ENCODE results near the gene C1orf35. TPM values are rescaled to one million over a fixed set of nuclear protein-coding genes. Genes with fewer than 3 reads are reported as not detected.

Gene C1orf35
- total and polyA plus RNA-seq, 2 experiments from 2014 or later, result 14.0 to 67.6 TPM

DNA sequence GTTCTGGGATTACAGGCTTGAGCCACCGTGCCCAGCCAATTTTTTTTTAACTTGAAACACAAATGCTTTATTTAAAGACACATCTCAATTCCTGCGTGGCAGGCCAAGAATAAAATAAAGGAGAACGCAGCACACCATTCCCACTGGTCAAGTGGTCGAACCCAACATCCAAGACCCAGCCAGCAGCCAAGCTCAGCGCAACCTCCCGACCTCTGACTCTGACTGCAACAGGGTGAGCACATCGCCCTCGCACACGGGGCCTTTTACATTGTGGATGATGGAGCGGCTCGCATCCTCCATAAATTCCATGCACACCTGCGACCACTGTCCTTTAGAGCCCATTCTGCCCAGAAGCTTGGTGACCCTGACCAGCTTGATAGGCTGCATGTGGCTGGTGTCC is 31.5 kb upstream of the C1orf35 start:
- Histone ChIP-seq H4K20me1 (replicated peaks; ENCODE audit: insufficient read depth) (no peaks in the 10 kb centered on the region), H3K27me3 (ENCODE audit: insufficient read depth) (peaks cover 47% of the 10 kb centered on the region), H3K36me3 (ENCODE audit: insufficient read depth) (no peaks in the 10 kb centered on the region), H3F3A (replicated peaks; ENCODE audit: low read depth) (no peaks in the 10 kb centered on the region), H3K4me2 (no peak overlapping the region), H3K9me2 (ENCODE audit: insufficient read depth) (no peaks in the 10 kb centered on the region), H3K79me2 (replicated peaks; ENCODE audit: insufficient read depth) (no peaks in the 10 kb centered on the region), H3K4me3 (no peak overlapping the region), H2AFZ (no peak overlapping the region), H3K27ac (ENCODE audit: low read depth) (no peak overlapping the region), H3K4me1 (ENCODE audit: insufficient read depth) (no peaks in the 10 kb centered on the region)
- peaks cover 27% of the 10 kb centered on the region for H3K27me3 Mint-ChIP-seq (ENCODE audit: insufficient read depth, low read depth, poor library complexity)
- no peak for ATAC-seq
- H3K4me1 Mint-ChIP-seq, result no peaks in the 10 kb centered on the region
- H3K9me3 Mint-ChIP-seq, result no peaks in the 10 kb centered on the region
- H3K27ac Mint-ChIP-seq, result no peak overlapping the region
- TF ChIP-seq NANOG (IDR thresholded peaks at IDR 0.05; ENCODE audit: borderline replicate concordance) (no peak), EZH2 (IDR thresholded peaks at IDR 0.05; ENCODE audit: low read depth, unreplicated experiment) (no peak), CREB1 (CRISPR knock-in tag; IDR thresholded peaks at IDR 0.05; ENCODE audit: low read depth) (no peak)
- no peak for DNase-seq (ENCODE audit: low spot score)
- no peaks in the 10 kb centered on the region for H3K36me3 Mint-ChIP-seq (ENCODE audit: low read depth)
- H3K4me3 Mint-ChIP-seq, result no peak overlapping the region

DNA sequence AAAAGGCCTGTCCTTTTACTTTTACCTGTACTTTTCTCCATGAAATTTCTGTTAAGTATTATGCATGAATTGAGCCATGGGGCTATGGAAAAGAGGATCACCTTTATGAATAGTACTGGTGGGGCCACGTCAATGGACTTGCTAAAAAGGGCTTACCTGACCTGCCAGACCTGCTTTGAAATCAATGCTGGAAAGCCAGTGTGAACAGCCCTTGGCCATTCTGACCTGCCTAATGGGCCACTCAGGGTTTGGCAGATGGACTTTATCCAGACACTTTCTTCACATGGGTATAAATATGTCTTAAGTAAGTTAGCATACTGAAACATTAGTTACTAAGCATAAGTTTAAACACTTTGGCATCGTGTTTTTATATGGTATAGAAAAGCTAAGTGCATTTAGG is 28.6 kb upstream of the C1orf35 start:
- no peaks in the 10 kb centered on the region for H3K36me3 ChIP-seq (ENCODE audit: insufficient read depth)
- no peak overlapping the region for H2AFZ ChIP-seq
- no peak overlapping the region for H3K4me3 Mint-ChIP-seq
- H3K4me1 ChIP-seq (ENCODE audit: insufficient read depth), result no peaks in the 10 kb centered on the region
- no peak overlapping the region for H3K27ac Mint-ChIP-seq
- H3K4me2 ChIP-seq, result no peak overlapping the region
- peaks cover 42% of the 10 kb centered on the region for H3K27me3 ChIP-seq (ENCODE audit: insufficient read depth)
- H3K9me2 ChIP-seq (ENCODE audit: insufficient read depth), result no peaks in the 10 kb centered on the region; the same call in 1 of the 2 replicates
- H3K27me3 Mint-ChIP-seq (ENCODE audit: insufficient read depth, low read depth, poor library complexity), result peaks cover 30% of the 10 kb centered on the region
- H3K79me2 ChIP-seq (replicated peaks; ENCODE audit: insufficient read depth), result no peaks in the 10 kb centered on the region
- no peaks in the 10 kb centered on the region for H3F3A ChIP-seq (replicated peaks; ENCODE audit: low read depth)
- no peak overlapping the region for H3K4me3 ChIP-seq
- no peak for DNase-seq (ENCODE audit: low spot score)
- H3K27ac ChIP-seq (ENCODE audit: low read depth), result no peak overlapping the region
- H3K4me1 Mint-ChIP-seq, result no peaks in the 10 kb centered on the region; the same call in 2 of the 3 replicates
- no peak for ATAC-seq
- no peaks in the 10 kb centered on the region for H4K20me1 ChIP-seq (replicated peaks; ENCODE audit: insufficient read depth)
- no peaks in the 10 kb centered on the region for H3K9me3 Mint-ChIP-seq
- no peaks in the 10 kb centered on the region for H3K36me3 Mint-ChIP-seq (ENCODE audit: low read depth)
- TF ChIP-seq EZH2phosphoT487 (IDR thresholded peaks at IDR 0.05; ENCODE audit: unreplicated experiment) (no peak), STAT1 (IDR thresholded peaks at IDR 0.05; ENCODE audit: unreplicated experiment) (no peak), POLR2AphosphoS5 (IDR thresholded peaks at IDR 0.05; ENCODE audit: low read depth) (no peak), ZNF114 (CRISPR knock-in tag; IDR thresholded peaks at IDR 0.05) (no peak), ZNF331 (CRISPR knock-in tag; IDR thresholded peaks at IDR 0.05; ENCODE audit: low read depth) (no peak), NANOG (IDR thresholded peaks at IDR 0.05; ENCODE audit: borderline replicate concordance) (no peak), JUNB (IDR thresholded peaks at IDR 0.05; ENCODE audit: unreplicated experiment) (no peak), EZH2 (IDR thresholded peaks at IDR 0.05; ENCODE audit: low read depth, unreplicated experiment) (no peak)
- TF ChIP-seq, protein P1, sequence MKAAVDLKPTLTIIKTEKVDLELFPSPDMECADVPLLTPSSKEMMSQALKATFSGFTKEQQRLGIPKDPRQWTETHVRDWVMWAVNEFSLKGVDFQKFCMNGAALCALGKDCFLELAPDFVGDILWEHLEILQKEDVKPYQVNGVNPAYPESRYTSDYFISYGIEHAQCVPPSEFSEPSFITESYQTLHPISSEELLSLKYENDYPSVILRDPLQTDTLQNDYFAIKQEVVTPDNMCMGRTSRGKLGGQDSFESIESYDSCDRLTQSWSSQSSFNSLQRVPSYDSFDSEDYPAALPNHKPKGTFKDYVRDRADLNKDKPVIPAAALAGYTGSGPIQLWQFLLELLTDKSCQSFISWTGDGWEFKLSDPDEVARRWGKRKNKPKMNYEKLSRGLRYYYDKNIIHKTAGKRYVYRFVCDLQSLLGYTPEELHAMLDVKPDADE (IDR thresholded peaks at IDR 0.05), result no peak
- TF ChIP-seq, protein P2, sequence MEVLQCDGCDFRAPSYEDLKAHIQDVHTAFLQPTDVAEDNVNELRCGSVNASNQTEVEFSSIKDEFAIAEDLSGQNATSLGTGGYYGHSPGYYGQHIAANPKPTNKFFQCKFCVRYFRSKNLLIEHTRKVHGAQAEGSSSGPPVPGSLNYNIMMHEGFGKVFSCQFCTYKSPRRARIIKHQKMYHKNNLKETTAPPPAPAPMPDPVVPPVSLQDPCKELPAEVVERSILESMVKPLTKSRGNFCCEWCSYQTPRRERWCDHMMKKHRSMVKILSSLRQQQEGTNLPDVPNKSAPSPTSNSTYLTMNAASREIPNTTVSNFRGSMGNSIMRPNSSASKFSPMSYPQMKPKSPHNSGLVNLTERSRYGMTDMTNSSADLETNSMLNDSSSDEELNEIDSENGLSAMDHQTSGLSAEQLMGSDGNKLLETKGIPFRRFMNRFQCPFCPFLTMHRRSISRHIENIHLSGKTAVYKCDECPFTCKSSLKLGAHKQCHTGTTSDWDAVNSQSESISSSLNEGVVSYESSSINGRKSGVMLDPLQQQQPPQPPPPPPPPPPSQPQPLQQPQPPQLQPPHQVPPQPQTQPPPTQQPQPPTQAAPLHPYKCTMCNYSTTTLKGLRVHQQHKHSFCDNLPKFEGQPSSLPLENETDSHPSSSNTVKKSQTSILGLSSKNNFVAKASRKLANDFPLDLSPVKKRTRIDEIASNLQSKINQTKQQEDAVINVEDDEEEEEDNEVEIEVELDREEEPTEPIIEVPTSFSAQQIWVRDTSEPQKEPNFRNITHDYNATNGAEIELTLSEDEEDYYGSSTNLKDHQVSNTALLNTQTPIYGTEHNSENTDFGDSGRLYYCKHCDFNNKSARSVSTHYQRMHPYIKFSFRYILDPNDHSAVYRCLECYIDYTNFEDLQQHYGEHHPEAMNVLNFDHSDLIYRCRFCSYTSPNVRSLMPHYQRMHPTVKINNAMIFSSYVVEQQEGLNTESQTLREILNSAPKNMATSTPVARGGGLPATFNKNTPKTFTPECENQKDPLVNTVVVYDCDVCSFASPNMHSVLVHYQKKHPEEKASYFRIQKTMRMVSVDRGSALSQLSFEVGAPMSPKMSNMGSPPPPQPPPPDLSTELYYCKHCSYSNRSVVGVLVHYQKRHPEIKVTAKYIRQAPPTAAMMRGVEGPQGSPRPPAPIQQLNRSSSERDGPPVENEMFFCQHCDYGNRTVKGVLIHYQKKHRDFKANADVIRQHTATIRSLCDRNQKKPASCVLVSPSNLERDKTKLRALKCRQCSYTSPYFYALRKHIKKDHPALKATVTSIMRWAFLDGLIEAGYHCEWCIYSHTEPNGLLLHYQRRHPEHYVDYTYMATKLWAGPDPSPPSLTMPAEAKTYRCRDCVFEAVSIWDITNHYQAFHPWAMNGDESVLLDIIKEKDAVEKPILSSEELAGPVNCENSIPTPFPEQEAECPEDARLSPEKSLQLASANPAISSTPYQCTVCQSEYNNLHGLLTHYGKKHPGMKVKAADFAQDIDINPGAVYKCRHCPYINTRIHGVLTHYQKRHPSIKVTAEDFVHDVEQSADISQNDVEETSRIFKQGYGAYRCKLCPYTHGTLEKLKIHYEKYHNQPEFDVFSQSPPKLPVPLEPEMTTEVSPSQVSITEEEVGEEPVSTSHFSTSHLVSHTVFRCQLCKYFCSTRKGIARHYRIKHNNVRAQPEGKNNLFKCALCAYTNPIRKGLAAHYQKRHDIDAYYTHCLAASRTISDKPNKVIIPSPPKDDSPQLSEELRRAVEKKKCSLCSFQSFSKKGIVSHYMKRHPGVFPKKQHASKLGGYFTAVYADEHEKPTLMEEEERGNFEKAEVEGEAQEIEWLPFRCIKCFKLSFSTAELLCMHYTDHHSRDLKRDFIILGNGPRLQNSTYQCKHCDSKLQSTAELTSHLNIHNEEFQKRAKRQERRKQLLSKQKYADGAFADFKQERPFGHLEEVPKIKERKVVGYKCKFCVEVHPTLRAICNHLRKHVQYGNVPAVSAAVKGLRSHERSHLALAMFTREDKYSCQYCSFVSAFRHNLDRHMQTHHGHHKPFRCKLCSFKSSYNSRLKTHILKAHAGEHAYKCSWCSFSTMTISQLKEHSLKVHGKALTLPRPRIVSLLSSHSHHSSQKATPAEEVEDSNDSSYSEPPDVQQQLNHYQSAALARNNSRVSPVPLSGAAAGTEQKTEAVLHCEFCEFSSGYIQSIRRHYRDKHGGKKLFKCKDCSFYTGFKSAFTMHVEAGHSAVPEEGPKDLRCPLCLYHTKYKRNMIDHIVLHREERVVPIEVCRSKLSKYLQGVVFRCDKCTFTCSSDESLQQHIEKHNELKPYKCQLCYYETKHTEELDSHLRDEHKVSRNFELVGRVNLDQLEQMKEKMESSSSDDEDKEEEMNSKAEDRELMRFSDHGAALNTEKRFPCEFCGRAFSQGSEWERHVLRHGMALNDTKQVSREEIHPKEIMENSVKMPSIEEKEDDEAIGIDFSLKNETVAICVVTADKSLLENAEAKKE (CRISPR knock-in tag; IDR thresholded peaks at IDR 0.05), result no peak
- TF ChIP-seq, protein P3, sequence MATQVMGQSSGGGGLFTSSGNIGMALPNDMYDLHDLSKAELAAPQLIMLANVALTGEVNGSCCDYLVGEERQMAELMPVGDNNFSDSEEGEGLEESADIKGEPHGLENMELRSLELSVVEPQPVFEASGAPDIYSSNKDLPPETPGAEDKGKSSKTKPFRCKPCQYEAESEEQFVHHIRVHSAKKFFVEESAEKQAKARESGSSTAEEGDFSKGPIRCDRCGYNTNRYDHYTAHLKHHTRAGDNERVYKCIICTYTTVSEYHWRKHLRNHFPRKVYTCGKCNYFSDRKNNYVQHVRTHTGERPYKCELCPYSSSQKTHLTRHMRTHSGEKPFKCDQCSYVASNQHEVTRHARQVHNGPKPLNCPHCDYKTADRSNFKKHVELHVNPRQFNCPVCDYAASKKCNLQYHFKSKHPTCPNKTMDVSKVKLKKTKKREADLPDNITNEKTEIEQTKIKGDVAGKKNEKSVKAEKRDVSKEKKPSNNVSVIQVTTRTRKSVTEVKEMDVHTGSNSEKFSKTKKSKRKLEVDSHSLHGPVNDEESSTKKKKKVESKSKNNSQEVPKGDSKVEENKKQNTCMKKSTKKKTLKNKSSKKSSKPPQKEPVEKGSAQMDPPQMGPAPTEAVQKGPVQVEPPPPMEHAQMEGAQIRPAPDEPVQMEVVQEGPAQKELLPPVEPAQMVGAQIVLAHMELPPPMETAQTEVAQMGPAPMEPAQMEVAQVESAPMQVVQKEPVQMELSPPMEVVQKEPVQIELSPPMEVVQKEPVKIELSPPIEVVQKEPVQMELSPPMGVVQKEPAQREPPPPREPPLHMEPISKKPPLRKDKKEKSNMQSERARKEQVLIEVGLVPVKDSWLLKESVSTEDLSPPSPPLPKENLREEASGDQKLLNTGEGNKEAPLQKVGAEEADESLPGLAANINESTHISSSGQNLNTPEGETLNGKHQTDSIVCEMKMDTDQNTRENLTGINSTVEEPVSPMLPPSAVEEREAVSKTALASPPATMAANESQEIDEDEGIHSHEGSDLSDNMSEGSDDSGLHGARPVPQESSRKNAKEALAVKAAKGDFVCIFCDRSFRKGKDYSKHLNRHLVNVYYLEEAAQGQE (IDR thresholded peaks at IDR 0.05; ENCODE audit: unreplicated experiment), result no peak
